HG03095 (cell line): ENCODE measurements around the gene ATOH8.

Experiments used
- ATAC-seq: cut with Tn5 transposase; IDR thresholded peaks from one replicate; pipeline ENCODE4 v1.9.1; 2021; ENCODE audit warnings: moderate library complexity; ENCODE audit not compliant: unreplicated experiment

ATOH8 gene

GRCh38 chr2:85769983-85770362 lies 16.2 kb downstream of the ATOH8 start:
- no peak for ATAC-seq

DNA sequence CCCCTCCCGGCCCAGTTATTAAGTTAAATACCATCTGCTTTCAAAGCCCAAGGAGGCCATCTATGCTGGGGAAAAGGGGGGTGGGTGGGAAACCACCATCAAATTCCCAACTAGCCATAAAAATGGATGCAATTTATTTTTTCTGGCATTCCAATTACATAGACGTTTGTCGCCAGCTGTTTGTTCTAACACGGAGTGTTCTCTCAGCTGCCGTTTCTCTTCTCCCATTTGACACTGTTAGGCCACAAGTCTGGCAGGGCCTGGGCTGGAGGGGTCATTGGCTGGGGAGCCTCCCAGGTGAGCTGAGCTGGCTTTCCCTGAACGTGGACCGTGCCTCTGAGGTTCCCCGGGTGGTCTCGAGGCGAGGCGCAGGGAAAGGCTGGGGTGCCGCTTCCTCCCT lies 16.6 kb downstream of the ATOH8 start:
- ATAC-seq, result no peak

GRCh38 chr2:85770786-85771409 lies 17.1 kb downstream of the ATOH8 start:
- no peak for ATAC-seq

DNA sequence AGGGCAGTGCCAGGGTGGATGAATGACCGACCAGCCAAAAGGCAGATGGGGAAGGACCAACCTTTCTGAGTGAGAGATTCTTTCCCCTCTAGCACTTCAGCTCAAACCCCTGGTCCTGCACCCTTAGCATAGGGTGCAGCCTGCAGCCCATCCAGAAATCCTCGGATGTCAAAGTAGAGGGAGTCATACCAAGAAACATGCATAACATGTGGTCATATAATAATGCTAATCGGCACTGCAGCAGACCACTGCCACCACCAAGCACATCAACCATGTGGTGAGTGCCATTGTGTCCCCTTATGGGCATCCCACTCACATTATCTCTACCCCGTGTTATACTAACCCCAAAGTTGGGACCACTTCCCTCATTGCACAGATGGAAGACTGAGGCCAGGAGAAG lies 17.7 kb downstream of the ATOH8 start:
- no peak for ATAC-seq

GRCh38 chr2:85772019-85772745 lies 18.4 kb downstream of the ATOH8 start:
- no peak for ATAC-seq

DNA sequence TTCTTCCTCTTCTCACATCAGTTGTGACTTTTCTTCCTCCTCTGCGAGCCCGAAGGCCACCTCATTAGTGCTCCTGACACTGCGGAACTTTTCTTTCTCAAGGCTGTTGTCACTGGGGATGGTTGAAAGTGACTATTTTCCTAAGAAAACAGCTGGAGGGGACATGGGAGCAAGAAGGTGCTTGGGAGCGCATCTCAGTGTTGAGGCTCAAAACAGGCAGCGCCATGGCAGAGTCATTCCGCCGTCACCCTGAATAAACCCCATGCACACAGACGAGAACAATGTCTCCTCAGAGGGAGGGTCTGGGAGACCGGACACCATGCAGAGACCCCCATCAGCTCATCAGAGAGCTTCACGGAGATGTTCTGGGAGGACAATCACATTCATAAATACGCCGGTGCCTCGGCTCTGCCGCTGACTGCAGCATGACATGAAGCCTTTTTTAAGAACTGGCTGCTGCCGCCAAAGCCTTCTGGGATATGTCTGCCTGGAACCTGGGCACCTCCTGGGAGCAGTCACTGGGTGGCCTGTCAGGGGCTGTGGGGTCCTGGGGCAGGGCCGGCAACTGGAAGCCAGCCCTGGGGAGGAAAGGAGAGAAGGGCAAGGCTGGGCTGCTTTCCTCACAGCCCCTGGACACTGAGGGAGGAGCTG lies 19.2 kb downstream of the ATOH8 start:
- ATAC-seq, result no peak

DNA sequence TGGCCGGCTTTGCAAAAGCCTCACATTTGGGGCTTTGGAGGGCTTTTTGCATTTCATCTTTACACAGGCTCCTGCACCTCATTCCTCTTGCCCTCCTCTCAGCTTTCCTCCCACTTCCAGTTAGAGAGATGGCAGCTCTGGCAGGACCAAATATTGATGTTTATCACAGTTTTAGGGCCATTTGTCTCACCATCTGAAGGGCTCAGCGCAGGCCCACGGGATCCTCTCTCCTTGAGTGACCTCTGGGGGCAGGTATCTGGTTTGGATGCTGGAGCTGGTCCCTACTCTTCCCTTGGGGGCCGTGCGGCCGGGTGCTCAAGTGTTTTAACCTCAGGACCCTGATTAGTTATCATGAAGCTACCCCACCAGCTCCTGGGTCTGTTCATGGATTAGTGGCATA lies 19.9 kb downstream of the ATOH8 start:
- ATAC-seq, result no peak

DNA sequence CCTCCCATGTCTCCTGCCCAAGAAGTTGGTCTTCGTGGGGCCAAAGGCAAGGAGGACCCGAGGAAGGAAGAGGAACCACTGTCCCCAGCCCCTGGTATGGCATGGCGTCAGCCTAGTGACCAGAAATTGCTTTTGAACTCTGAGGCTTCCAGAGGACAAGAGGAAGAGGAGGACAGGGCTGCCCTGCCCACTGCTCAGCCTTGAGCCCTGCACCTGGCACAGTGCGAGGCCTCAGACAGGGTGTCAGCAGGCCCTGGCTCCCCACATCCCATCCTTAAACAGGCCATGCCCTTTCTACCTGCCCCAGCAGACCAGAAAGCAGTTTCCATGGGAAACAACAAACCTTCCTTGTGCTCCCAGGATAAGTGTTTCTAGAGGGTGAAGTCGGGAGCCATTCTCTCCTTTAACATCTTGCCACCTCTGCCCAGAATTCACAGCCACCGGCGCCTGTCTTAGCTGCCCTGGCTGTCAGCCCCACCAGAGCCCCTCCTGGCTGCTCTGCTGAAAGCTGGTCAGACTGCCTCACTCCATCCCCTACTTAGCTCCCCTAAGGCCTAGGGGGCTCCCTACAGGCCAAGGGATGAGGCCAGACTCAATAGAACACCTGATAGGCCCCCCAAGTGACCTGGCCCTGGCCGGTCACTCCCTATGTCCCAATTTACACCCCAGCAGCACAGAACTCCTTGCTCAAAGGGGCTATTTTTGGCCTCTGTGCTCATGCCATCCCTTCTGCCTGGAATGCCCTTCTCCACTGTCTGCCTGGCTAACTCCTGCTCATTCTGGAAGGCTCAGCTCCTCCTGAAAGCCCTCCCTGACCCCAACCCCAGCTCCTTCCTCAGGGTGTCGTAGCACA lies 20.6 kb downstream of the ATOH8 start:
- ATAC-seq, result no peak

DNA sequence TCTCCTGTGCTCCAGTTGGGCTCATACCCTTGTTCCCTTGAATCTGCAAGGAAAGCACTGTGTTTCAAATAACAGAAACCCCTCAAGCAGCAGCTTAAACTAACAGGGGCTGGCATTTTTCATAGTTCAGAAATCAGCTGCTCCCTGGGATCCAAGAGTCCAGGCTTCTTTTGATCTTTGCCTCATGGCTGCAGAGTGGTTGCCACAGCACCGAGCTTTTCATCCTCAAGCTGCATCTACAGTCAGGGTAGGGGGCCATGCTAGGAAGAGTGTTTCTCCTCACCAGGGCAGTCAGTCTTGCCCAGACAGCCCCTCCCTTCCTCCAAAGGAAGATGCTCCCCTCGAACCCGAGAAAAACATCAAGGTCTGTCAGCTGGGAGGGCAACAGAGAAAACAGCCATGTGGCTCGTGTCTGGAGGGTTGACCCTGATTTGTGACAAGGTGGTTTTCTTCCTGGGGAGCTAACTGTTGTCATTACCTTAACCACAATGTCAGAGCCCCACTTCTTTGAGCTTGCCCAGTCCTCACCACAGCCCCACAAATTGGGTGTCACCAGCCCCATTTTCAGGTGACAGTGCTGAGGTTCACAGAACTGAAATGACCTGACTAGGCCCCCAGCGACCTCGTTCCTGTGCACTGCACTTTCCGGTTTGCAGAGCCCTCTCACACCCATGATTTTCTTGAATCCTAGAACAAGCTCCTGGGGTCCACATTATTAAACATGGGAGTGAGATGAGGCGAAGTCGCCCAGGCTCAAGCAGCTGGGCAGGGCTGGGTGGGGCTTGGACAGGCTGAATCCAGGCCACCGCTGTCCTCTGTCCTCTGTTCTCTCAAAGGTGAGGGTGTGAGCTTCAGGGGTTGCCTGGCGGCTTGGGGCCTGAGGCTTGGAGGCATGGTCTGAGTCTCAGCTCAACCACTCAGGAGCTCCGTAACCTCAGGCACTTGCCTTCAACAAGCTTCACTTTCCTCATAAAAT lies 21.9 kb downstream of the ATOH8 start:
- no peak for ATAC-seq

DNA sequence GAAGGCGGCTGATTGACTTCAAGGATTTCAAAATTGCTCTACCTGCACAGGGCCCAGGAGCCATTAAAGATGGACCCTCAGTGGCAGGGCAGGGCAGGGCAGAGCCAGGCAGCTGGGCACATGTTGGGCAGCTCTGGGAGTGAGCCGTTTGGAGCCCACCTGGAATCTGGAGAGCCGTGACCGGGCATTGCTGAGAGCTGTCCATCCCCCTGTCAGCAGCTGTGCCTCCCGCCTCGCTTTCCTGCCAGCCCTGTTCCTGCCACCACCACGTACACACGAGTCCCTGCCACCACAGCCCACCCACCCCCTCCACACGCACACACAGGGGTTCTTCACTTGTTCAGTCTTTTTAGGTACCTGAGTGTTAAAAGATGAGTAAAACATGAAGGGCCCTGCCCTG lies 22.9 kb downstream of the ATOH8 start:
- no peak for ATAC-seq

GRCh38 chr2:85777441-85777861 lies 23.7 kb downstream of the ATOH8 start:
- no peak for ATAC-seq

- ATAC-seq, result no peak
Observed at GRCh38 chr2:85778646-85779379, 25.0 kb downstream of the ATOH8 start.

DNA sequence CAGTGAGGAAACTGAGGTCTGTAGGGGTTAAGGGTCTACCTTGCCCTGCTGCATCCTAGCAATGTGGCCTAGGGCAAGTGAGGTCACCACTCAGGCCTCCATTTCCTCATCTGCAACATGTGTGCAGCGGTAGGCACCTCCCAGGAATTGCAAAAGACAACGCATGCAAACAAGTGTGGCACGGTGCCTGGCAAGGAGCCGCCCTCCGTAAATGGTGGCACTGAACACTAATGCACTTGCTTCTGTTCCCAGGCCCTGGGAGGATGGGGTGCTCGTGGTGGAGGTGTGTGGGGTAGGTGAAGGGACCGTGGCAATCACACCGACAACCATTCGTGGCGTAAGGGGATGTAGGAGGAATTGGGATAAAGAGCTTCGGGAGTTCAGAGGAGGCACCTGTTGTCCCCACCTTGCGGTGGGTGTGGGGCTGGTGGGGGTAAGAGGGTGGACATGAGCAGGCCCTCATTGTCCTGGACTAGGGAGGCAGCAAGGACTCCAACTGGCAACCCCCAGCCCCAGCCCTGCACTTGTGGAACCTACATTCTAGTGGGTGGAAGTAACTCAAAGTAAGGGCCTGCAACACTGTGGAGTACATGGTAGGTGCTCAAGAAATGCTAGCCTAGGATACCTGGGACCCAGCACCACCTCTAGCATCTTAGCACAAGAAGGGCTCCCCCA lies 26.0 kb downstream of the ATOH8 start:
- no peak for ATAC-seq

DNA sequence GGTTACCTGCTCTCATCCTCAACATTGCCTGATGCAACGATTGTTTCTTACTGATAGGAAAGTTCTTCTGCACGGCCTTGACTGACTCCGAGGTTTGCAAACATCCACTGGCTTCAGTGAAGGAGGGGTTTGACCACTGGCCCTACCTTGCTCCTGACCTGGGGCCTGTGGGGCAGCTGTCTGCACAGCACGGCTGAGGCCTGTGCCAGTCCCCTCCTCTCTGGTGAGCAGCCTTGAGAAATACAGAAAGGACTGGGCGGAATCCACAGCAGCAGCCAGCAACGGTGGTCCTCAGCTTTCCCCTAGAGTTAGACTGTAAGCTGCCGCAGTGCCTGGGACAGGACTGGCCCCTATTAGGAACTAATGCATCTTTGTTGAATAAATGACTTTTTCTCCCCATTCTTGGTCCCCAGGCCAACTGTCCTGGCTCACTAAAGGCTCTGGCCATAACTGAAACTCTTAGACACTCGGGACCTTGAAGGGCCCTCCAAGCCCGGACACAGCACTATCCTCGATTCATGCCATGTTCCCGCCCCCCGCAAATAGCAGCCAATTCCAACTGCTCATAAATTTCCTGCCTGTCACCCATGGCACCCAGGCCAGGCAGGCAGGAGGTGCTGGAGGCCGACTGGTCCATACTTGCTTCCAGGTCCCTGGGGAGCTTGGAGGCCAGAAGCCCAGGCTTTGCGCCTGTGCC lies 26.7 kb downstream of the ATOH8 start:
- ATAC-seq, result no peak

GRCh38 chr2:85781013-85781332 lies 27.2 kb downstream of the ATOH8 start:
- no peak for ATAC-seq

GRCh38 chr2:85783796-85784195 lies 30.0 kb downstream of the ATOH8 start:
- ATAC-seq, result no peak

DNA sequence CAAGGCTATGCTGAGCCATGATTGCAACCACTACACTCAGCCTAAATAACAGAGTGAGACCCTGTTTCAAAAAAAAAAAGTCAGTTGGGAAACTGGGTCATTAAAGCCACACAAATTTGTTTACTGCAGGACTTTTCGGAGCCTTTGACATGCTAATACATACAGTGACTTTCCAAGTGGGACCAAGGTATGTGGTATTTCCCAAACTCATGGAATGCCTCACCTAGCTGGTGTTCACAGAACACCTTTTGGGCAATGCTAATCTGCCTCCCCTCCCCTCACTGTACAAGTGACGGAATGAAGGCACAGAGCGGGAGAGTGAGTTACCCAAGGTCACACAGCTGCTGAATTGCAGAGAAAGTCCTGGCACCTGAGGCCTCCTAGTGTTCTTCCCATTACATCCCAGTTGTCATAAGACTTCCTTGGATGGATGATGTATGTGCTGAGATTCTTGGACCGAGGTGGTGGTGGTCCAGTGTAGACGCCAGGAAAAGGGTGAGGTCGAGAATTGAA lies 30.7 kb downstream of the ATOH8 start:
- no peak for ATAC-seq
